ENCODE data around the gene PHLDB1.
"Not testable (repeated sequence)": the region's sequence is repeated elsewhere in the genome, so short reads cannot be mapped to it uniquely, and the experiment has no call there.

PHLDB1 gene

DNA sequence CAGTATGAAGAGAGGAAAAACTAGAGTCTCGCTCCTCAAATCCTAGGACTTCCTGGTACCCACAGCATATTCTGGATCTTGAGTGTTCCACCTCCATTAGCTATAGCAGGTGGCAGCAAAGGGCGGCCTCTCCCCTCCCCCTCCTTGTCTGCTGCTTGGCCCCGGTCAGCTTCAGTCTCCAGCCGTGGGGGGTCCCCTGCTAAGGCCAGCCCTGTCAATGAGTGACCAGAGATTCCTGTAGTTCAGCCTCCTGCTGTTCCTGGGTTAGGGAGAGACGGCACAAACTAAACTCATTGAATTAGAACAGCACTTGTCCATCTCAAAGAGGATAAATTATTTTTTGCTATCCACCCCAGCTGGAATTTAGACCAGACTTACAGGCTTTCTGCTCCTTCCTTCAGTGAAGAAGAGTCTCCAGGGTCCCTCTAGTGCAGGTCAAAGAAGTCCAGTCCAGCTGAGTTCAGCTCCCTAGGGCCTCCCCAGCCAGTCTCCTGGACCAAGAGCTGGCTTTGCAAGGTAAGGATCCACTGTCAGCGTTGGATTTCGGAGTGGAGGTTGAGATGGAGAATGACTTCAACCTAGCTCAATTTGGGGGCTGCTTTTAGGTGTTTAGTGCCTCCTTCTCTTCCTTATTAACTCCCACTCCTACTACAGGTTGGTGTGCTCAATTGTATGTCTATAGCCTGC, 1.1 kb upstream of the PHLDB1 start:
- DNase-seq (ENCODE audit: low spot score): no peak

DNA sequence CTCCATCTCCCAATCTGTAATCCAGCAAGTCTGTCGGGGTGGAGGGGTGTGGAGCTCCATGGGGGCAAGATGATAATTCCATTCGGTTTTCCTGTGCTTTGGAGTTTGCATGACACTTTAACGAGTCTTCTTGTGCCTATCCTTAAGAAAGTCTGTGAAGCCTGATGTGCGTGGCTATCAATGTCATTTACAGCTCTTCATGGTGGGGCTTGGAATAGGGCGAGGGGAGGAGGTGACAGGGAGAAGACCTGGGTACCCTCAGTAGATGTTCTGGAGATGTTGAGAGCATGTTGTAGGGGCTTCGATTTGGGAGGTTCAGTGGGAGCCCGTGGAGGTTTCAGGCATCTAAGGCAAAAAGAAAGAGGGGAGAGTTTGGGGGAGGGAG, 579 bp upstream of the PHLDB1 start:
- DNase-seq (ENCODE audit: low spot score): no peak

- peak; percentile 88 for DNase-seq (ENCODE audit: low spot score)
Measured at GRCh38 chr11:118608360-118609227, 1.2 kb downstream of the PHLDB1 start.

- DNase-seq (ENCODE audit: low spot score): no peak
Measured at GRCh38 chr11:118609380-118610224, 2.2 kb downstream of the PHLDB1 start.

DNA sequence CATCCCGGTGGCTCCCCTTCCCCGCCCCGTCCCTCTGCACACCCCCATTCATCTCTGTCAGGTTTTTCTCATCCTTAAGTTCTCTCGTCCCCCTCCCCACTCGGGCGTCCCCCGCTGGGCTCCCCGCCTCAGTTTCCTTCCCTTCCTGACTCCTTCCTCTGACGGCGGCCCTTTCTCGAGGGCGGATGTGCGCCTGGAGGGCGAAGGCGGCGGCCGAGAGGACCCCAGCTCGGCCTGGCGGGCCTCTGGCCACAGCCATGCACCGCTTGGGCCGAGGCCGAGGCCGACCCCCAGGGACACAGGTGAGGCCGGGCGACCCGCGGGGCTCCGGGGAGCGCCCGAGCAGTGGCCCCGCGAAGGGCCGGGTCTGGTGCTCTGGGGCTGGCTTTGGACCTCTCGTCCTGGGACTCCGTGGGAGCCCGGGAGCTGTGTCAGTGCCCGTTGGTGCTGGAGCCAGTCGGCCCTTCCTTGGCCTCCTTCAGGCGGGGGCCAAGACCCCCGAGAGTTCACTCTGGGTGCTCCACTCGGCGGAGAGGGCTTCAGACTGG, 2.9 kb downstream of the PHLDB1 start:
- DNase-seq (ENCODE audit: low spot score): no peak

GRCh38 chr11:118610773-118611432, 3.5 kb downstream of the PHLDB1 start:
- DNase-seq (ENCODE audit: low spot score): peak; percentile 60

- DNase-seq (ENCODE audit: low spot score): not testable (repeated sequence)
Measured at GRCh38 chr11:118611433-118611795, 4.0 kb downstream of the PHLDB1 start.

DNA sequence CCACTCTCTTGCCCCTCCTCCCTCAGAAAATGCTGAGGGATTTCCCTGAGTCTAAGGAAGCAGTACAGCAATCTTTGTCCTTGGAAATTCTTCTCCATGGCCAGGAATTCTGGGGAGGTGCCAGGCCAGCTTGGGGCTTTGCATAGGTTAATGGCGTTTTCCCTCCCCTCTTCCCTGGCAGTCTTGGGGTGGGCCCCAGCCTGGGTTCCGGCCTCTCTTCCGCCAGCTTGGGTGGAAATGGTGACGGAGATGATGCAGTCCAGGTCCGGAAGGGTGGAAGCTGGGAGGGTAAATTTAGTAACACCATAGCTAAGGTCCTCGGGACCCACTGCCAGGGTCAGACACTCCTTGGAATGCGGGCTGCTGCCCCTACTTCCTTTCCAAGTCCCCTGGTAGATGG, 5.0 kb downstream of the PHLDB1 start:
- DNase-seq (ENCODE audit: low spot score): no peak

DNA sequence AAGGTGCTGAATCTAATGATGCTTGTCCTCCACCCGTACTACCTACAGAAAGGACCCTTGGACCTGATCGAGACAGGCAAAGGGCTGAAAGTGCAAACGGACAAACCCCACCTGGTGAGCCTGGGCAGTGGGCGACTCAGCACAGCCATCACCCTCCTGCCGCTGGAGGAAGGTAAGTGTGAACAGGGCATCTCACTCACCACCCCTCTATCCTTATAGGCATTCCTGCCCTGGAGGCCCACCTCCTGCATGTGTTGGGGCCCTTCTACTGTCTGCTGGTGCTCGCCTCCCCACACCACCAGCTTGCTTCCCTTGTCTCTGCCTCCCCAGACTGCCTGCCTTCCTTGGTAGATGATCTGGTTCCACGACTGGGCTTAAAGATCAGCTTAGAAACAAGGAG, 7.1 kb downstream of the PHLDB1 start:
- no peak for DNase-seq (ENCODE audit: low spot score)

- no peak for DNase-seq (ENCODE audit: low spot score)
Measured at GRCh38 chr11:118615282-118615975, 8.0 kb downstream of the PHLDB1 start.

GRCh38 chr11:118615976-118616371, 8.6 kb downstream of the PHLDB1 start:
- DNase-seq (ENCODE audit: low spot score): no peak

- DNase-seq (ENCODE audit: low spot score): peak; percentile 75
Measured at GRCh38 chr11:118618115-118618990, 10.9 kb downstream of the PHLDB1 start.

- peak; percentile 51 for DNase-seq (ENCODE audit: low spot score)
Measured at GRCh38 chr11:118618991-118619375, 11.6 kb downstream of the PHLDB1 start.

DNA sequence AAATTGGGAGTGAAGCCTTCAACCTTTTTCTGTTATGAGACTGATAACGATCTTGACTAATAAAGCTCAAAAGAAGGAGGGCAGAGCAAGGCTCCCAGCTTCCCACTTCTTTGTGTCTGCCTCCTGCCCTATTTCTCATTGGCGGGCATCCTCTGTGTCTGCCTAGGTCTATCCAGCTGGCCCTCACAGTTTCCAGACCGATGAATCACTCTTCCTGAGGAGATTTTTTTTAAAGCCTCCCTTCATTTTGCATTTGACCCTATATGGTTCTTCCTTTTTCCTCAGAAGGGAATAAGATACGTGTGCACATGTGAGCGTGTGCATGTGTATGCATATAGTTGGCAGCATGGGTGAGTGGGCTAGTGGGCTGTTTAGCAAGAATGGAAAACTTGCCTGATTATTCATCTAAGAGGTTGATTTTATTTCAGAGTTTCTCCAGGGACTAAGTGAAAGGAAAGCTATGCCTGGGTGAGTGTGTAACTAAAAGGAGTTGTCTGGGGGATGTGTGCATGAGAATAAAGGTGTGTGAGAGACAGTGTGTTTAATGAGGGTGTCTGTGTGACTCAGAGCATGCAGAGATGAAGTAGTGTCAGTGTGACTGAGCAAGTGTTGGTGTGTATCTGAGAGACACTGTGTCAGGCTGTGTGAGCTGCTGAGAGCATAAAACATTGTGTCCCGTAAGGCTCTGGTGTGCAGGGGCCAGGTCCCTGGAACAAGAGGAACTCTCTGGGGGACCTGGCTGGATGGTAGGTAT, 12.2 kb downstream of the PHLDB1 start:
- DNase-seq (ENCODE audit: low spot score): peak; percentile 84

- no peak for DNase-seq (ENCODE audit: low spot score)
Measured at GRCh38 chr11:118620529-118621070, 13.2 kb downstream of the PHLDB1 start.

- DNase-seq (ENCODE audit: low spot score): peak; percentile 84
Measured at GRCh38 chr11:118621071-118621783, 13.8 kb downstream of the PHLDB1 start.

DNA sequence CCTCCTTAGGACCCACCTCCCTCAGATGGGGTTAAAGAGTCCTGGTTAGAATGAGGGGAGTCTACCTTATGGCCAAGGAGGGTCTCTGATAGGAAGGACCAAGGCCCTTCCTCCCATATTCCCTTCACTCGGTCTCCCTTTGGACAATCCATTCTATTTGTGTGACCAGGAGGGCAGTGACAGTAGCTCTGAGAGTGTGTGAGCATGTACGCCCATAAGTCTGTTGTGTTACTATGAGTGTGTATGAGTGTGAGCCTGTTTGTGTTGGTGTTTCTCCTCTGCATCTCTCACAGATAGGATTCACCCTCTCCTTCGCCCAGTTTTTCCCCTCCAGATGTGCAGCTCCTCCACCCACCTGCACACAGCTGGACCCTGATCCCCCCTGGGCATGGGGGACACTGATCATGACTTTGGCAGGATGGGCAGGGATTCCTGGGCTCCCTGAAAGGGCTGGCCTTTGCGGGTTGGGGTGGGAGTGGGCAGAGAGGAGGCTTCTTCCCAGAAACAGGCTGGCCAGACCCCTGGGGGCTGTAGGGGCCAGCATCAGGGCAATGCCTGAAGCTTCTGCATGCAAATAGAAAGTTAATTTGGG, 14.5 kb downstream of the PHLDB1 start:
- DNase-seq (ENCODE audit: low spot score): no peak

Measured in AG08396 (cell line).